Measurements from ENCODE around the gene FRMD4A. TPM values are rescaled to one million over a fixed set of nuclear protein-coding genes. Genes with fewer than 3 reads are reported as not detected.

The FRMD4A gene
- total RNA-seq (2014; rRNA removed; shearing (Covaris generic)): 43.3 and 51.1 TPM in 2 replicates

DNA sequence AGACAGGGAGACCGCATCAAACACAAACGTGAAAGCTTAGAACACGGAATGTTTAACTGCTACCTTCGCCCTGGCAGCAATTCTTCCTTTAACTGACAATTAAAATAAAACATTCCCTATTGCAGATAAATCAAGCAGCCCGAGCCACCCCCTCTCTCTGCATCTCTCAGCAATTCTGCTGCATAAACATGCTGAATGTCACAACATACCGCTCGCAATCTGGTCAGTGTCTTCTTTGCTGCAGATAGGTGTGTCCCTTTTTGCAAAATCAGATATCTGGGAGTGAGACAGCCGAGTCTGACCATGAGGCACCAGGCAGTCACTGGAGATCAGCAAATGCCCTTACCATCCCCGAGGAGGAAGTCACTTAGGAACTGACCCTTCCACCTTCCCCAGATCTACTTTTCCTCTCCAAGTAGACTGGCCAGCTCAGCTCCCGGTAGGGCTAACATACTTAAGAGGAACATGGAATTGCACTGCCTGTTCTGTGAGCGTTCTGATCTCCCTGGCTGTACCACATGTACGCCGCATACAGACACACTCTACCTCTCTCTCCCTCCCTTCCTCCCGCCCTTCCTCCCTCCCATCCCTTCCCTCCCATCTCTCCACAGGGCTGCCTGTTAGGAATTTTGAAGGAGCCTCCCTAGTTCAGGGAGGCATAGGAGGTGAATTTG is at the start of gene FRMD4A:
Gene FRMD4A (minus strand): TSS at position 537 of the 674 bp plus-strand sequence.
- no peak for DNase-seq (ENCODE audit: low read depth)

DNA sequence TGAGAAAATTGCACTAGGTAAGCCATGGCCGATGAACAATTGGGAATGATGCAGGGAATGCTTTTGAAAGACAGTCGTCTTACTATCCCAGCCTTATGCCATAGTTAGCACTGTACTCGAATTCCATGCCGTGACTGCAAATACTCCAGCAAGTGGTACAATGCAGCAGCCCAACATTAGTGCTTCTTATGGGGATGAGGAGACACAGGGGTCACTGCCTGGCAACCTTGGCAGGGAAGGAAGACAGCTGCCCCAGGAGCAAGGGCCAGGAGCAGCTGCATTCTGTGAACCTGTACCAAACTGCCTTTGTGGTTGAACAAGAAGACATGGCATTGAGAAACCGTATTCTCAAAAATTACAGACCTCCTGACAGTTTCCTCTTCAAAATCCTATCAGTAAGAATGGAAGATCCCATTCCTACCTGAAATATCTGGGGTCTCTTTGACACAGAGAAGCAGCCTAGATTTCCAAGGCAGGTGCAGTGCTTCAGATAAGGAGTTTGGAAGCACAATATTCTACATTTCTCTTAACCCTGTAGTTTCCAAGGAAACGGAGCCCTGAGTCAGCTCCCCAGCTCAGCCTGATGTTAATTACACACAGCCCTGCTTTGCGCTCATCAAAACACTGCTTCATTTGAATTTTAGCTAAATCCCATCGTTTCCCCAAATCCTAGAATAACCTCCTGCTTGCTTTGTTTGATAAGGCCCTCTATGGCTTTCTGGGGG is 49.0 kb upstream of the FRMD4A start:
- DNase-seq (ENCODE audit: low read depth): no peak

DNA sequence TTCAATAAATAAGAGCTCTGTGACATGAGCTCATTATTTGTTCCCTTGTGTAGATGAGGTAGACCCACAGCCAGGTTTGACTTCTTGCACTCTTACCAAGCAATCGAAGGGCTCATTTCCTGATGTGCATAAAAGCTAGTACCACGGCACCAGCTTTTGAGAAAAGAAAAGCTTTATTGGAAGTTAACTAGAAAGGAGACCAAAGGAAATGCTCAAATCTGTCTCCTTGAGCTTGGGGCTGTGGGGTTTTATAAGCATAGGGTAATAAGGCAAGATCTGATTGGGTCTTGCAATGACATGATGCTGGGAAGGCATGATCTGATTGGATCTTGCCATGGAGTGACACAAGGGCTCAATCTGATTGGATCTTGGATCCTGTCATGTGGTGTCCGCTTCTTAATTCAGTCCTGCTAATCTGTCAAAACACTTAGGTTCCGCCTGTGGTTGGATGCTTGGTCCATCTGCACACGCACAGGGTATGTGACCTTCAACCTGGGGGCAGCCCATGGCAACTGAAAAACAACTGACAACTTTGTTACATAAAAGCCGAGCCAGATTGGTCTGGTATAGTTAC is 47.8 kb upstream of the FRMD4A start:
- DNase-seq (ENCODE audit: low read depth): no peak

DNA sequence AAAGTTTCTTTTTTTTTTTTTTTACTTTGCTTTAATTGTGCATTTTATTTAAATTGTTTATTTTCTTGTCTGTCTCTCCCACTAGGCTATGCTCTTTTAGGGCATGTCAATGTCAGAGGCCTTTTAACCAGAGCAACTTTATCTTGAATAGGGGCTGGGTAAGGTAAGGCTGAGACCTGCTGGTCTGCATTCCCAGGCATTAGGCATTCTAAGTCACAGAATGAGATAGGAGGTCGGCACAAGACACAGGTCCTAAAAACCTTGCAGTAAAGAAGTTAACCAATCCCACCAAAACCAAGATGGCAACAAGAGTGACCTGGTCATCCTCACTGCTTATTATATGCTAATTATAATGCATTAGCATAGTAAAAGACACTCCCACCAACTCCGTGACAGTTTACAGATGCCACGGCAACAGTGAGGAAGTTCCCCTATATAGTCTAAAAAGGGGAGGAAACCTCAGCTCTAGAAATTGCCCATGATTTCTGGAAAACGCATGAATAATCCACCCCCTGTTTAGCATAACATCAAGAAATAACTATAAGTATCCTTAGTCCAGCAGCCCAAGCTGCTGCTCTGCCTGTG is 47.0 kb upstream of the FRMD4A start:
- no peak for DNase-seq (ENCODE audit: low read depth)

DNA sequence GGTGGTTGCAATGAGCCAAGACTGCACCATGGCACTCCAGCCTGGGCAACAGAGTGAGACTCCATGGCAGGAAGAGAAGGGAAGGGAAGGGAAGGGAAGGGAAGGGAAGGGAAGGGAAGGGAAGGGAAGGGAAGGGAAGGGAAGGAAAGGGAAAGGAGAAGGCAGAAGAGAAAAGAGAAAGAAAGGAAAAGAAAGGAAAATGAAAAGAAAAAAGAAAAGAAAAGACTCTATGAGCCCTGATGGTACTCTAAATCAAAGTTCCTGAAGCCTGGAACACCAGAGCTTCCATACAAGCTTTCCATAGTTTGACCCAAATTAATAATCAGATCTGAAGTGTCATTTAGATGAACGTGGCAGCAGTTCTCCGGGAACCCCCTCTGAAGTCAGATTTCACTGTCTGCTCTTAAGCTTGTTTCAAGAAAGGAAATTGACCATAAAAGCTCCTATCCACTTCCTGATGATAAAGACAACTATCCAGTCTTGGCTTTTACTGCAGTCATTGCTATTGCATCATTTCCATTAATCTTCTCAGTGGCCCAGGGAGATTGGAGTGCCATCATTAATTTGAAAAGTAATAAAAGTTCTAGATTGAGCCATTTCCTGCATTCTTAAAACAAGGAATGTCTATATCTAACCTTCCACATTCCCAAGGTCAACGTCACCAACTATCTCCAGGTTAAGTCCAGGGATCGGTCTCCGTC is 44.2 kb upstream of the FRMD4A start:
- no peak for DNase-seq (ENCODE audit: low read depth)

DNA sequence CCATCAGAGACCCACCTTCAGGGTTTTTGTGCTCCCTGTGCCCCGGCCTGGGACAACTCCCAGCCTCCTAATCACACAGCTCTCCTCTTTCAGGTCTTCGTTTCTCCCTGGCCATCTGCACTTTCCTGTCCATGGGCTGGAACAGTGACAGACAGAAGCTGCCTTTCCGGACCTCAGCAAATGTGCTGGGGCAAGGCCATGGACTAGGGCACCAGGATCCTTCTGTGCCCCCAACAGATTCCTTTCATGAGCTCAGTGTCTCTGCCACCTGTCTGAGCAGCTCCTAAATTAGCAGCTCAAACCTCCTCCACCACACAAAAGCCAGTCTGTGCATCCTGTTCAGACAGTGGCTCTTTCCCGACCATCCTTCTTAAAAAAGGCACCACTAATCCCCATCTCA is 41.9 kb upstream of the FRMD4A start:
- no peak for DNase-seq (ENCODE audit: low read depth)

DNA sequence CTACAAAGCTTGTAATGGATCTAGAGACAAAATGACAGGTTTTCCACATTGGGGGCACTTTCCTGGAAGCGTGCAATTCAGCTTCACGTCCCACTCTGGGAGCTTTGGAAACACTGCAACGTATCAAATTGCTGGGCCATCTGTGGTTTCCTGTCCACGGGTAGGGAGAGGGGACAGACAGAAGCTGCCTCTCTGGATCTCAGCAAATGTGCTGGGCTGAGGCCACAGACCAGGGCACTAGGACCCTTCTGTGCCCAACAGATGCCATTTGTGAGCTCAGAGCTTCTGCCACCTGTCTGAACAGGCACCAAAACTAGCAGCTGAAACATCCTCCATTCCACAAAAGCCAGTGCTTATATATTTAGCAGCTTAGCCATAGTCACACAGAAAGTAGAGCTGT is 40.9 kb upstream of the FRMD4A start:
- no peak for DNase-seq (ENCODE audit: low read depth)

DNA sequence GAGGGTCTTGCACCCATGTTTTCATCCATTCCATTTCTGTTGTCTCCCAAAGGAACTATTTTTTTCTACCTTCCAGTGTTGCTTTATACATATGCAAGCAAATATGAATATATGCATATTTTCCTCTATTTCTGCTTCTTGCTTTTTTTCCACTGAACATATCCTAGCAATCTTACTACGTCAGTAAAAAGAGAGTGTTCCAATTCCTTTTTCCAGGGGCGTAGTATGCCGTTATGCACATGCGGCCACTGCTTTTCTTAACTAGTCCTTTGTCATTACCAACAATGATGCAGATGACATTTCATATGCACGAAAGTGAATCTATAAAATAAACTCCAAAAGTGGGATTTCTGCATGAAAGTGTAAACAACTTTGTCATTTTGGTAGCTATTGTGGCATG is 40.2 kb upstream of the FRMD4A start:
- no peak for DNase-seq (ENCODE audit: low read depth)

DNA sequence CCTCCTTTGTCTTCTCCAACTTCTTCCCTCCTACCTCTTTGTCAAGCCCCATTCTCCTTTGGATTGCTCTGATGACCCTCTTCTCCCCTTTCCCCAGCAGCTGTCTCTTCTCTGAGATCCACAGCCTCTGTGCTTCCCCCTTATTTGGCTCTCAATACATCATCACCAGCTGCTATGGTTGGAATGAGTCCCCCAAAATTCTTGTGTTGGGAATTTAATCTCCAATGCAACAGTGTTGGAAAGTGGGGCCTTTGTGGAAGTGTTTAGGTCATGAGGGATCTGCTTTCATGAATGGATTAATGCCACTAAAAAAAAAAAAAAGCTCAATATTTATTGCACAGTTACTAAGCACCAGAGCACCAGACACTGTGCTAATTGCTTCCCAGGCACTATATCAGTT is 39.2 kb upstream of the FRMD4A start:
- DNase-seq (ENCODE audit: low read depth): no peak

DNA sequence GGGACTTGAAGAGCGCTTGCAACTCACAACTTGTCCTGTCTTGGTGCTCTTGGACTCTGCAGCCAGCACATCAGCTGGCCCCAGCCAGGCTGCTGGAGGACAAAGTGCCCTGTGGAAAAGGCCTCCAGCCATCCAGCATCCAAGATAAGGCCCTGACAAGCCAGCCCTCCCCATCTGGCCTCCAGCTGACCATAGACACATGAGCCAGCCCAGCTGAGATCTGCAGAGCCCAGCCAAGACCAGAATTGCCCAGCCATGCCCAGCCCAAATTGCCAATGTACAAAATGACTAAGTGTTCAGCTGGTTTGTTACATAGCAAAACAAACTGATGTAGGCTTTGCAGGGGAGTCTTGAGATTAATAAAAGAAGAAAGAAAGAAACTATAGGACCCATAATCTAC is 36.0 kb upstream of the FRMD4A start:
- peak; percentile 79 for DNase-seq (ENCODE audit: low read depth)

DNA sequence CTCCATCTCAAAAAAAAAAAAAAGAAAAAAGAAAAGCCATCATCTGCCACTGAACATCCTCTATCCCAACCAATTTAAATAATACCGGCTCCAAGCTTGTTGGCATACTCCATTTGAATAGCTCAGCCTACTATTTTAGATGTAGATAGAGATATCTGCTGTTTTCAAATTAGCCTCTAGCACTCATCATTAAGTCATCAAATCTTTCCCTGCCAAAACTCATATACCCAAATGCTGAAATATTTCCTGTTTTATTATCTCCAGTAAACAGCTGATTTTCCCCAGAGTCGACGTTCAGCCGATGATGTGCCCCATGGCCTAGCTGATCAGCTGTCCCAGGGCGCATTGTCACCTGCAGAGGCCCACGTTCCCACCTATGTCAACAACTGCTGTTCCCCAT is 34.5 kb upstream of the FRMD4A start:
- DNase-seq (ENCODE audit: low read depth): peak; percentile 27

DNA sequence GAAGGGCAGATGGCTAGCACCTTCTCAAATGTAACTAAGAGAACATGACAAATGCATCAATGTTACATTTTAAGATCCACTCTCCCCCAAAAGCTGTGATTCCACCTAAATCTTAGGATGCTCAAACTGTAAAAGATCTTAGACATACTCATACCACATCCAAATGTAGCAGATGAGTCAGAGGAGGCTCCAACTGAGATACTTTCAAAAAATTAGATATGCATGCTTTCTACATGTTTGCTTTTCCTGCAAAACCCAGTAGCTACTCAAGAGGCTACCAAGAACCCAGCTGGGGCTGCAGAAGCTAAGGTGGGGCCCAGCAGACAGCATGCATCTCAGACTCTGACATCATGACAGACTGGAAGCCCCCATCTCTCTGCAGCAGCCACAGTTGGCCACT is 31.4 kb upstream of the FRMD4A start:
- DNase-seq (ENCODE audit: low read depth): peak; percentile 78

DNA sequence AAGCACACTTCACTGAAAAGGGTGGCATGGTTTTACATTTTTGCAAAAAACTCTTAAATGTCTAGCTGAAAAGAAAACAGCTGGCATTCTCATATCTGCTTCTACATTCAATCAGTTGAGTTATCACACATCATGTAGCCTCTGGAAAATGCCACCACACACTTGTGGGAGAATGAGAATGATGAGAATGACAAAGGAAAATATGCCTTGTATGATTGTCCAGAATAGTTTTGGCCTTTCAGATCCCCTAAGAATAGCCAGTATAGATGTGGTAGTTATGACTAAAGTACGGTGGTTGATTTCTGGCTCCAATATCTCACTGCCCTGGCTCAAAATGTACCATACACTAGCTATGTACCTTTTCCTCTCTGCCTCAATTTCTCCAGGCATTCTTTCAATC is 30.2 kb upstream of the FRMD4A start:
- DNase-seq (ENCODE audit: low read depth): no peak

DNA sequence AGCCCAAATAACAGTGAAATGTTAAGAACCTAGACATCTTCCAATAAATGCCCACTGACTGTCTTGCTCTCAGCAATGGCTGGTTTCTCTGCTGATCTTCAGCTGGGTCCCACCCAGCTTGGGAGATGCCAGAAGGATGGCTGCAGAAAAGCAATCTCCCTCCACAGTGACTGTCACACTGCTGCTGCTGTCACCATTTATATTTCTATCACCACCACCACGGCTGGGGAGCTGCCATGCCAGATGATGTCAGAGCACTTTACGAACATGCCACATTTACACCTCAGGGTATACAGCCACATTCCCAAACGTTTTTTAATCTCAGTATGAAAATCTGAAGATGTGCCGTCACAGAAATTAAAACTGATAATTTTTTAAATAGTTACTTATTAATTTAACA is 29.8 kb upstream of the FRMD4A start:
- no peak for DNase-seq (ENCODE audit: low read depth)

DNA sequence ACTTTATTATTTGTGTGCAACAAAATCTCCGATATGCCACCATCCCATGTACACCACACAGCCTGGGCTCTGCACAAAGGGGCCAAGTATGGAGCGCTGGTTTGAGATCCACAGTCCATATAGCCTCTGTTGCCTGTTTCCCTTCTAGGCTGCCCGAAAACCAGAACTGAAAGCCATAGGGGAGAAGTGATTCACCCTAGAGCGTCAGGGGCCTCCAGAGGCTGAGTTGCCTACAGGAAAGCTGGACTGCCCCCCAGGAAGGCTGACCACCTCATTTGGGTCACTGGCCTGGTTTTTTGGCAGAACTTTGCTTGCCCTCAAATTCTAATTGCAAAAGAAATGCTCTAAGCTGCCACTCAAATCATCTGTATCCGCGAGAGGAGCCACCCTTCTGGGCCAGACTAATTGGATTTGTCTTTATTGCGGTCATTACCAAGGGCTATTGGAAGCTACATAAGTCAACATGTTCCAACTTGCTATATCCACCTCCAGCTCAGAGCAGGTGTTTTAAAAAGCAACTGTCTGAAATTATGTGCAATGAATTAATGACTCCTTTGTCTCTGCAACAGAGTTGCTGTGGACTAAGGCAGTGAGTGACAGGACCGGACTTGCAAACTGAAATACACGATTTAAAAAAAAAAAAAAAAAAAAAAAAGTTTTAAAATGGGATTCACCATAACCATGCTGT is 28.3 kb upstream of the FRMD4A start:
- peak; percentile 80 for DNase-seq (ENCODE audit: low read depth)

DNA sequence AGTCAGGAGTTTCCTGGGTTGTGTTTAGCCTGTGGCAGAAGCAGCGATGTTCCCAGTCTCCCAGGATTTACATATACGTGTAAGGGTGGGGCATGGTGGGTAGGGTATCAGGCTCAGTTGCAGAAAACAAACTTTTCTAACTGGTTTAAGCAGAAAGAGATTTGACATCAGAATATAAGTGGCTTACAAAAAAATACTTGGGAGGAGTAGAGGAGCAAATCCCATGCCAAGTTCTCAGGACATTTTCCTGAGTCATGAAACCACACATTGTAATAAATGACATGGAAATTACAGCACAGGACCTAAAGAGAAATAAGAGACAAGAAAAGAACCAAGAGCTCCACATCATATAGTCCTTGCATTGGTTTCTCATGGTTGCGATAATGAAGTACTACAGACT is 26.2 kb upstream of the FRMD4A start:
- DNase-seq (ENCODE audit: low read depth): peak; percentile 91

DNA sequence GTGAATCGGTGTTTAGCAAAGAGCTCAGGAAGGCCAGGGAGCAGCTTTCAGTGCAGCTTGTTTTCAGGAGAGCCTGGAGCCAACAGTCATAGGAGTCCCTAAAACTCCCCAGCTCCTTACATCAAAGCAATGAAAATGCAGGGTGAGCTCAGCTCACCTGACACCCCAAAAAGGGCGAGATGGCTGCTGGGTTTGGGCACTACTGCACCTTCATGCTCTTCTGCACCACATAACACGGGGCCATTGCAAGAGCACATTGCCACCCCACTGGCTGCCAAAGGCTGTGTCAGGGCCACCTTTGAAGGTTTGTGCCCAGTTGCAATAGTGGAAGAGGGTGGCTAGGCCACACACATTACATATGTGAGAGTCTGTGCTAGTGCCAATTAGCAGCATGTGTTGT is 25.0 kb upstream of the FRMD4A start:
- no peak for DNase-seq (ENCODE audit: low read depth)

DNA sequence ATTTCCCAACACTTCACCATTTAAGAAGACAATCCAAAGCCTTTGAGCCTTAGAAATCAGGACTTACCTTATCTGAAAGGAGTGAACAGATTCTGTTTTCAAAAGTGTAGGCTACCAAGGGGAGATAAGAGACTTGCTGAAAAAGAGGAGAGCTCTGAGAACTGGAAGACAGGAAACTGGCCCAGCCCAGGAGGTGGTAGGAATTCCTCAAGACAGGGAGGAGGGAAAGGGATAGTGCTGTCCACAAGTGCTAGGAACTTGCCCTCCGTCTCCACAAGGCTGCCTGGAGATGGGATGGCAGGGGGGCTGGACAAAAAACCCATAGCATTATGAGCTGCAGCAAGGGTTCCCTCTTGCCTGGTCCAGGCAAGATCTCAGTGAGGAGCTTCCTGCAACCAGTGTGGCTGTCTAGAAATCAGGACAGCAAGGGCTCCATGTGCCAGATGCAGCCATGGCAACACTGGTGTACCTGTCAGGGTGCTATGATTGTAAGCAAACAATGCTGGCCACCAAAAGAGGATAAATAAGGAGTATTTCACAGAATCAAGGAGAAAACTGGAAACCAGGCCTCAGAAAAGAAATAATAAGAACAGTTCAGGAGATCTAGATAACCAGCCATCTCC is 22.7 kb upstream of the FRMD4A start:
- no peak for DNase-seq (ENCODE audit: low read depth)

DNA sequence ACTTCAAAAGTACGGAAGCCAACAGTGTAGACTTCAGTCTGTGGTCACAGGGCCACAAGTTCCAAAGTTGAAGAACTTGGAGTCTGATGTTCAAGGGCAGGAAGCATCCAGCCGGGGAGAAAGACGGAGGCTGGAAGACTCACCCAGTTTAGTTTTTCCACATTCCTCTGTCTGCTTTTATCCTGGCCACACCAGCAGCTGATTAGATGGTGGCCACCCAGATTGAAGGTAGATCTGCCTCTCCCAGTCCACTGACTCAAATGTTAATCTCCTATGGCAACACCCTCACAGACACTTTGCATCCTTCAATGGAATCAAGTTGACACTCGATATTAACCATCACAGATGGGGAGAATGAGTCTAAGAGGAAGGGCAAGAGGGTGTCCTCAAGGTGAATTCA is 19.3 kb upstream of the FRMD4A start:
- no peak for DNase-seq (ENCODE audit: low read depth)

DNA sequence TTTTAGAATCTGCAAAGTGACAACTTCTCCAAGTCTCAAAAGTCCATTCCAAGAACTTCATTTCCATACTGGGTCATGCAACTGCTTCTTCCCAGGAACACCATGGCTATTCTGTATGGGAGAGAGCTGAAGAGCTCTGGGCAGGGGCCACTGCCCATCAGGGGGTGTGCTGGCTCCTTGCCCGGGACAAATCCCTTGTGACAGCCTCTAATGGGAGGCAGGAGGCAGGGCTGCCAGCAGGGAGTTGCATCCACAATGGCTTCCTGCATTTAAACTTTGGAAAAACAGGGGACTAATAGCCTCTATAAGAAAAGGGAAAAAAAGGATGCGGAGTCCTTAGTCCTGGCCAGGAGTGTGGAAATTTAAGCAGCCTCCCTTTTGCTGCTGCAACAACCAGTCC is 18.4 kb upstream of the FRMD4A start:
- DNase-seq (ENCODE audit: low read depth): no peak

DNA sequence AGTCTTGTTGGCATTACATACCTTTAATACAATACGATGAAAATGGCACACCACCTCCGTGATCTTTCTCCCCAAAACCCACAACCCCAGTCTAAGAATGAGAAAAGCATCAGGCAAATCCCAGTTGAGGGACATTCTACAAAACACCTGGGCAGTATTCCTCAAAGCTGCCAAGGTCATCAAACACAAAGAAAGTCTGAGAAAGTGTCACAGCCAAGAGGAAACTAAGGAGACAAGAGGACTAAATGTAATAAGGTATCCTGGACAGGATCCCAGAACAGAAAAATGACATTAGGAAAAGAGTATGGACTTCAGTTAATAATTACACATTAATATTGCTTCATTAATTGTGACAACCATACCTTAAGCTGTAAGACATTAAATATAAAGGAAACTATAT is 14.5 kb upstream of the FRMD4A start:
- DNase-seq (ENCODE audit: low read depth): no peak
